Hepatocyte (in vitro differentiated cells): ENCODE measurements around the gene CNIH3.

ENCODE experiments used
- EZH2 ChIP-seq: fragments of 200-600 bp; sonication (generic); IDR thresholded peaks from 2 replicates; pipeline ENCODE4 v1.6.1; 2016; ENCODE audit warnings: antibody characterized with exemption, mild to moderate bottlenecking, borderline replicate concordance
- TF ChIP-seq, protein P1 (sequence below): fragments of 200-600 bp; sonication (generic); IDR thresholded peaks from 2 replicates; pipeline ENCODE4 v1.5.1; 2016; ENCODE audit warnings: antibody characterized with exemption, mild to moderate bottlenecking; ENCODE audit not compliant: poor library complexity

GRCh38 chr1:224626042-224626441 lies 9.9 kb downstream of the CNIH3 start:
- TF ChIP-seq, protein P1, sequence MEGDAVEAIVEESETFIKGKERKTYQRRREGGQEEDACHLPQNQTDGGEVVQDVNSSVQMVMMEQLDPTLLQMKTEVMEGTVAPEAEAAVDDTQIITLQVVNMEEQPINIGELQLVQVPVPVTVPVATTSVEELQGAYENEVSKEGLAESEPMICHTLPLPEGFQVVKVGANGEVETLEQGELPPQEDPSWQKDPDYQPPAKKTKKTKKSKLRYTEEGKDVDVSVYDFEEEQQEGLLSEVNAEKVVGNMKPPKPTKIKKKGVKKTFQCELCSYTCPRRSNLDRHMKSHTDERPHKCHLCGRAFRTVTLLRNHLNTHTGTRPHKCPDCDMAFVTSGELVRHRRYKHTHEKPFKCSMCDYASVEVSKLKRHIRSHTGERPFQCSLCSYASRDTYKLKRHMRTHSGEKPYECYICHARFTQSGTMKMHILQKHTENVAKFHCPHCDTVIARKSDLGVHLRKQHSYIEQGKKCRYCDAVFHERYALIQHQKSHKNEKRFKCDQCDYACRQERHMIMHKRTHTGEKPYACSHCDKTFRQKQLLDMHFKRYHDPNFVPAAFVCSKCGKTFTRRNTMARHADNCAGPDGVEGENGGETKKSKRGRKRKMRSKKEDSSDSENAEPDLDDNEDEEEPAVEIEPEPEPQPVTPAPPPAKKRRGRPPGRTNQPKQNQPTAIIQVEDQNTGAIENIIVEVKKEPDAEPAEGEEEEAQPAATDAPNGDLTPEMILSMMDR = no peak
- TF ChIP-seq EZH2 = no peak
